Parathyroid adenoma (tissue), 2 donors: Measurements from ENCODE around the gene MB21D2.

Experiments
- H2AFZ ChIP-seq: fragments of 300-600 bp; sonication (generic); one replicate; pipeline ENCODE4 v1.7.0; 2017; ENCODE audit warnings: antibody characterized with exemption, mild to moderate bottlenecking
- H3K27ac ChIP-seq: fragments of 300-600 bp; sonication (generic); one replicate; pipeline ENCODE4 v1.7.0; 2017
- H3K27me3 ChIP-seq: fragments of 300-600 bp; sonication (generic); one replicate; pipeline ENCODE4 v1.7.0; 2017; ENCODE audit warnings: low read length; ENCODE audit not compliant: control insufficient read depth, insufficient read depth
- H3K36me3 ChIP-seq: fragments of 300-600 bp; sonication (generic); one replicate; pipeline ENCODE4 v1.7.0; 2017; ENCODE audit warnings: low read length; ENCODE audit not compliant: control insufficient read depth, insufficient read depth
- H3K4me1 ChIP-seq: fragments of 300-600 bp; sonication (generic); one replicate; pipeline ENCODE4 v1.7.0; 2017; ENCODE audit warnings: control low read depth
- H3K4me2 ChIP-seq: fragments of 300-600 bp; sonication (generic); one replicate; pipeline ENCODE4 v1.7.0; 2017; ENCODE audit warnings: low read length
- H3K4me3 ChIP-seq: fragments of 300-600 bp; sonication (generic); one replicate; pipeline ENCODE4 v1.7.0; 2017; ENCODE audit warnings: low read depth, low read length
- H3K79me2 ChIP-seq: fragments of 300-600 bp; sonication (generic); one replicate; pipeline ENCODE4 v1.7.0; 2017; ENCODE audit warnings: control low read depth
- H3K9ac ChIP-seq: fragments of 300-600 bp; sonication (generic); one replicate; pipeline ENCODE4 v1.7.0; 2017; ENCODE audit warnings: mild to moderate bottlenecking
- H3K9me3 ChIP-seq: fragments of 300-600 bp; sonication (generic); one replicate; pipeline ENCODE4 v1.7.0; 2017; ENCODE audit warnings: low read length; ENCODE audit not compliant: control insufficient read depth
- CTCF ChIP-seq: fragments of 300-600 bp; sonication (generic); IDR thresholded peaks from one replicate; pipeline ENCODE4 v1.7.0; 2017; ENCODE audit warnings: antibody characterized with exemption, mild to moderate bottlenecking
- donor health status: primary hyperparathyroidism.

MB21D2 gene

GRCh38 chr3:192863091-192863420 lies 54.6 kb downstream of the MB21D2 start:
- H3K27ac ChIP-seq: no peak overlapping the region
- no peaks in the 10 kb centered on the region for H3K9me3 ChIP-seq
- H3K27me3 ChIP-seq: no peaks in the 10 kb centered on the region
- H3K79me2 ChIP-seq: peaks cover 2% of the 10 kb centered on the region
- no peak overlapping the region for H3K4me2 ChIP-seq
- no peaks in the 10 kb centered on the region for H3K4me1 ChIP-seq
- no peak overlapping the region for H3K9ac ChIP-seq
- no peaks in the 10 kb centered on the region for H3K36me3 ChIP-seq
- no peak overlapping the region for H2AFZ ChIP-seq
- no peak overlapping the region for H3K4me3 ChIP-seq
- TF ChIP-seq CTCF: no peak

DNA sequence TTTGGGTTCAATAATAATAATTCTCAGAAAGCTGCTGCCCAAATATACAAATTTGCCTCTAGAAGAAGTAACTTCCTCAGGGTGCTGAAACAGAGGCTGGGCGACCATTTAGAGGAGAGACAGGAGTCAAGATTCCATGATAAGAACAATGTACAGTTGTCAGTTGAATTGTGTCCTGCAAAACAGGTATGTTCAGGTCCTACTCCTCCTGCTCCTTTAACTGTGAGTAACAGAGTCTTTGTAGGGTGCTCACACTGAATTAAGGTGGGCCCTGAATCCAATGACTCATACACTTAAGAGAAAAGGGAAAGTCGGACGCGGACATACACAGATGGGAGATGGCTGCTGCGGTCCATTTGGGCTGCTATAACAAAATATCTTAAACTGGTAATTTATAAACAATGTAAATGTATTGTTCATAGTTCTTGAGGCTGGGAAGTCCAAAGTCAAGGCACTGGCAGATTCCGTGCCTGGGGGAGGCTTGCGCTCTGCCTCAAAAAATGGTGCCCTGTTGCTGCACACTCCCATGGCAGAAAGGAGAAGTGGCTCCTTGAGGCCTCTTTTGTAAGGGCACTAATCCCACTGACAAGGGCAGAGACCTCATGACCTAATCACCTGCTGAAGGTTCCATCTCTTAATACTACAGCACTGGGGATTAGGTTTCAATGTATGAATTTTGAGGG lies 55.1 kb downstream of the MB21D2 start:
- peaks cover 2% of the 10 kb centered on the region for H3K79me2 ChIP-seq
- no peak overlapping the region for H3K9ac ChIP-seq
- no peak overlapping the region for H3K4me3 ChIP-seq
- no peak overlapping the region for H3K4me2 ChIP-seq
- H3K4me1 ChIP-seq: no peaks in the 10 kb centered on the region
- TF ChIP-seq CTCF: no peak
- no peaks in the 10 kb centered on the region for H3K27me3 ChIP-seq
- H2AFZ ChIP-seq: no peak overlapping the region
- no peaks in the 10 kb centered on the region for H3K36me3 ChIP-seq
- H3K9me3 ChIP-seq: no peaks in the 10 kb centered on the region
- no peak overlapping the region for H3K27ac ChIP-seq

DNA sequence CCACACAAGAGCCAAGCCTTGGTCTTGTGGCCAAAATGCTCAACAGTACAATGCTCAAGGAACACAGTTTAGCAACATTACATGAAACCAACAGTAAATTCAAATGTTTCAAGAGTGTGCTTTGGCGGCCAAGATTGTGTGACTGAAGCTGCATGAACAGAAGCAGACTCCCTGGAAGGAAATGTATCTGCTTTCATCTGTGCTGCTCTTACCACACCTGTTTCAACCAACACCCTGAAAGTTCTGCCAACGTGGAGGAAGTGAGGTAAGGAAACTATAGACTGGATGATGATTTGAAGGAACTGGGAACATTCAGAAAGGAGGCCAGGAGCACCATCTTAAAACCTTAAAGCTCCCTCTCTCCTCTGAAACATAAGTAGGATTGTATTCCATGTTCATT lies 55.7 kb downstream of the MB21D2 start:
- Histone ChIP-seq H3K27ac (no peak overlapping the region), H3K4me3 (no peak overlapping the region), H3K4me2 (no peak overlapping the region), H3K27me3 (no peaks in the 10 kb centered on the region), H3K9ac (no peak overlapping the region), H2AFZ (no peak overlapping the region), H3K4me1 (no peaks in the 10 kb centered on the region), H3K36me3 (no peaks in the 10 kb centered on the region), H3K9me3 (no peaks in the 10 kb centered on the region), H3K79me2 (peaks cover 2% of the 10 kb centered on the region)
- TF ChIP-seq CTCF: no peak

- no peak overlapping the region for H3K4me3 ChIP-seq
- H3K9me3 ChIP-seq: no peaks in the 10 kb centered on the region
- H3K9ac ChIP-seq: no peak overlapping the region
- H2AFZ ChIP-seq: no peak overlapping the region
- H3K27me3 ChIP-seq: no peaks in the 10 kb centered on the region
- no peak for TF ChIP-seq CTCF
- no peak overlapping the region for H3K4me2 ChIP-seq
- H3K4me1 ChIP-seq: no peaks in the 10 kb centered on the region
- H3K79me2 ChIP-seq: peaks cover 2% of the 10 kb centered on the region
- H3K36me3 ChIP-seq: no peaks in the 10 kb centered on the region
- H3K27ac ChIP-seq: no peak overlapping the region
Observed at GRCh38 chr3:192860454-192860853, 57.2 kb downstream of the MB21D2 start.

DNA sequence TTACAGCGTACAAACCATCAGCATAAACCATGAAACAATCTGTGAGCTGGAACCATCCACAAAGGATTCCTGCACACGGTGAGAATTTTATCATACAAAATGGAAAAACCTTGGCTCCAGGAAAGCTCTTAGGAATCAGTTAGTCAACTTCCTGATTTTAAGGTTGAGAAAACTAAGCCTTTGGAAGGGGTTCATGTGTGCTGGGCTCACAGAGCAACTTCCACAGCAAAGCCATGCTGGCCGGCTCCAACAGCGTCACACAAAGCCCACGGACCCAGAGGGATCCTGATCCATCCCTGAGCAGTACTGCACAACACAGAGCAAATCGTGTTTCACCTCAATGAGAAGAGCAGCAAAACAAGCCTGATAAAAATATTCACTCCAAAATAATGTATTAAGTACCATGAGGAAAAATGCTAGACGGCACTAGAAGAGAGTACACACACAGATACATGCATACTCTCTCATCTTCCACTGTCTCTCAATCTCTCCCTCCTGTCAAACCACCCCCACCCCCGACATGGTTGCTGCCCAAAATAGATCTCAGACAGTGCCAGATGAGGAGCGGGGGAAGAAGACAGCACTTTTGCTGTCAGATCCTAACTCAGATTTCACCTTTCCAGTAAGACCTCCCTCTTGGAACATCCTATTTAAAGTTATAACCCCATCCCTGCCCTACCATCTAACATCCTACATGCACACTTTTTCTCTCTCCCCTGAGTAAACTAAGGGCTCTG lies 58.6 kb downstream of the MB21D2 start:
- no peak overlapping the region for H3K9ac ChIP-seq
- no peaks in the 10 kb centered on the region for H3K9me3 ChIP-seq
- no peaks in the 10 kb centered on the region for H3K36me3 ChIP-seq
- no peaks in the 10 kb centered on the region for H3K27me3 ChIP-seq
- H3K27ac ChIP-seq: no peak overlapping the region
- no peak overlapping the region for H2AFZ ChIP-seq
- H3K4me3 ChIP-seq: no peak overlapping the region
- H3K79me2 ChIP-seq: peaks cover 2% of the 10 kb centered on the region
- no peaks in the 10 kb centered on the region for H3K4me1 ChIP-seq
- no peak overlapping the region for H3K4me2 ChIP-seq
- no peak for TF ChIP-seq CTCF
